ENCODE measurements around the gene ZFAND3.

GRCh38 chr6:37979392-37980221 lies 160.1 kb downstream of the ZFAND3 start:
- TF ChIP-seq CTCF (IDR thresholded peaks at IDR 0.05) (no peak), ZFX (IDR thresholded peaks at IDR 0.05; ENCODE audit: borderline replicate concordance) (no peak)
